K562 (cell line): ENCODE data around the gene DCAF7. TPM values are rescaled to one million over a fixed set of nuclear protein-coding genes. Genes with fewer than 3 reads are reported as not detected.

ENCODE experiments used
- ATAC-seq: fragments of 200-7000 bp; cut with Tn5 transposase; 3 replicates; pipeline ENCODE4 v1.9.1; 2020; ENCODE audit warnings: moderate library complexity
- BruUV-seq: library from RNA; stranded (reverse); fragments of 400-500 nt; replicated peaks from 2 replicates; lab custom pipeline; 2021; lab: Mats Ljungman, UMichigan
- CTCF ChIA-PET: fragments of 300-600 bp; formaldehyde crosslinking; extraction: SDS; loops from one replicate; lab custom pipeline; 2021; ENCODE audit warnings: low intra/inter-chr PET ratio; lab: Yijun Ruan, JAX
- POLR2A ChIA-PET: fragments of 300-600, 350-650 bp; sonication (Branson Sonifier 250); formaldehyde crosslinking; extraction: SDS; loops from one replicate; lab custom pipeline; 2021; ENCODE audit warnings: antibody characterized with exemption, inconsistent platforms; lab: Yijun Ruan, JAX
- DNase-seq, 4 experiments: peaks; one replicate each; pipeline versions ENCODE4 v3.0.0 to v3.0.0-alpha.2; 2011 to 2018; ENCODE audit warnings: low spot score in 3 of 4, mixed read lengths in 3 of 4; ENCODE audit errors: extremely low read depth in 1 of 4
- FAIRE-seq: peaks from 2 replicates; lab custom pipeline; 2011; peaks lifted over from hg19 to GRCh38; lab: Jason Lieb, UNC
- H2AFZ ChIP-seq: 2 replicates; pipeline ENCODE4 v1.6.0; 2011; ENCODE audit warnings: low read depth, low read length, control low read depth, inconsistent platforms
- H3K27ac ChIP-seq: fragments of 200-600 bp; 3 replicates; pipeline ENCODE4 v1.8.0; 2011; ENCODE audit warnings: low read depth, mild to moderate bottlenecking, control low read depth, inconsistent platforms, low read length, moderate library complexity, mixed read lengths; ENCODE audit errors: extremely low read depth
- H3K27me3 ChIP-seq, 2 experiments: fragments of 300-600 bp in 1 of 2; 2 replicates in 1 of 2; 3 replicates in 1 of 2; pipeline versions ENCODE4 v1.6.0 to v1.8.0; 2011; ENCODE audit warnings: inconsistent platforms in 2 of 2, low read length in 2 of 2, mild to moderate bottlenecking in 1 of 2, mixed read lengths in 1 of 2, moderate library complexity in 1 of 2; ENCODE audit not compliant: control insufficient read depth in 2 of 2, insufficient read depth in 2 of 2
- H3K36me3 ChIP-seq: fragments of 300-600 bp; 3 replicates; pipeline ENCODE4 v1.8.0; 2011; ENCODE audit warnings: mild to moderate bottlenecking, low read length, inconsistent platforms; ENCODE audit not compliant: control insufficient read depth, insufficient read depth
- H3K4me1 ChIP-seq, 2 experiments: fragments of 200-600 bp in 1 of 2; replicated peaks in 1 of 2; 2 replicates in 1 of 2; 3 replicates in 1 of 2; pipeline versions ENCODE4 v1.5.1 to v1.8.0; 2011; ENCODE audit warnings: inconsistent platforms in 2 of 2, low read length in 2 of 2, mild to moderate bottlenecking in 1 of 2, mixed read lengths in 1 of 2, moderate library complexity in 1 of 2; ENCODE audit not compliant: control insufficient read depth in 2 of 2, insufficient read depth in 2 of 2
- H3K4me2 ChIP-seq: 2 replicates; pipeline ENCODE4 v1.6.1; 2011; ENCODE audit warnings: low read length, control low read depth, inconsistent platforms, mixed read lengths; ENCODE audit not compliant: insufficient read depth
- H3K4me3 ChIP-seq: fragments of 200-600 bp; sonication (generic), shearing (Covaris generic); 2 replicates; pipeline ENCODE4 v1.5.1; 2016; ENCODE audit warnings: control low read depth, inconsistent platforms
- H3K79me2 ChIP-seq: fragments of 200-600 bp; 3 replicates; pipeline ENCODE4 v1.8.0; 2011; ENCODE audit warnings: low read length, inconsistent platforms; ENCODE audit not compliant: control insufficient read depth, insufficient read depth
- H3K9ac ChIP-seq, 2 experiments: 2 replicates each; pipeline versions ENCODE4 v1.6.0 to v1.6.1; 2011; ENCODE audit warnings: low read depth in 2 of 2, low read length in 2 of 2, control low read depth in 1 of 2, inconsistent platforms in 1 of 2, mild to moderate bottlenecking in 1 of 2, mixed read lengths in 1 of 2; ENCODE audit not compliant: insufficient read depth in 1 of 2
- H3K9me1 ChIP-seq: one replicate; pipeline ENCODE4 v1.6.0; 2011; ENCODE audit warnings: inconsistent platforms, mild to moderate bottlenecking, low read length, moderate library complexity; ENCODE audit not compliant: control insufficient read depth, insufficient read depth
- H3K9me3 ChIP-seq: replicated peaks from 2 replicates; pipeline ENCODE4 v1.5.1; 2011; ENCODE audit warnings: low read depth, low read length, inconsistent platforms; ENCODE audit not compliant: control insufficient read depth, insufficient read depth
- H4K20me1 ChIP-seq: replicated peaks from 2 replicates; pipeline ENCODE4 v1.6.1; 2011; ENCODE audit warnings: low read length, inconsistent platforms, mixed read lengths; ENCODE audit not compliant: control insufficient read depth, insufficient read depth
- CHCHD3 ChIP-seq: fragments of 250-450 bp; sonication (Bioruptor Pico); IDR thresholded peaks from 2 replicates; pipeline ENCODE4 v2.1.2; 2022; ENCODE audit warnings: mild to moderate bottlenecking
- EZH2 ChIP-seq: IDR thresholded peaks from 2 replicates; pipeline ENCODE4 v1.6.1; 2012; ENCODE audit warnings: low read depth, mild to moderate bottlenecking, inconsistent platforms, low read length, borderline replicate concordance
- HMGN3 ChIP-seq: IDR thresholded peaks from 2 replicates; pipeline ENCODE4 v1.6.1; 2011; ENCODE audit warnings: borderline replicate concordance, low read depth, mild to moderate bottlenecking, mixed read lengths, low read length; ENCODE audit not compliant: insufficient read length; ENCODE audit errors: extremely low read depth
- KDM1A ChIP-seq, 2 experiments: fragments of 450-650 bp; IDR thresholded peaks; 2 replicates each; pipeline ENCODE4 v1.6.1; 2016; ENCODE audit warnings: mild to moderate bottlenecking in 2 of 2
- RBM34 ChIP-seq: fragments of 200-400 bp; formaldehyde crosslinking; IDR thresholded peaks from 2 replicates; pipeline ENCODE4 v1.6.1; 2018; ENCODE audit warnings: low read length, borderline replicate concordance; ENCODE audit not compliant: insufficient read depth
- SLC30A9 ChIP-seq: fragments of 250-450 bp; sonication (Bioruptor Pico); IDR thresholded peaks from 2 replicates; pipeline ENCODE4 v1.8.0; 2022; ENCODE audit warnings: mild to moderate bottlenecking, moderate library complexity
- SRSF9 ChIP-seq: fragments of 200-400 bp; formaldehyde crosslinking; IDR thresholded peaks from 2 replicates; pipeline ENCODE4 v1.6.1; 2017; ENCODE audit warnings: low read depth, low read length, borderline replicate concordance
- TSC22D4 ChIP-seq: fragments of 450-650 bp; IDR thresholded peaks from 2 replicates; pipeline ENCODE4 v1.6.1; 2016; ENCODE audit warnings: missing genetic modification characterization, missing biosample characterization, control low read depth
- ZNF143 ChIP-seq: sonication (generic); formaldehyde crosslinking; IDR thresholded peaks from 2 replicates; pipeline ENCODE4 v1.9.0; 2022; ENCODE audit warnings: mild to moderate bottlenecking, missing genetic modification reagents
- ZNF324 ChIP-seq: fragments of 250-450 bp; sonication (Bioruptor Pico); IDR thresholded peaks from 2 replicates; pipeline ENCODE4 v1.4.0; 2020; ENCODE audit warnings: mild to moderate bottlenecking
- WGBS: fragments of 100-300 bp; shearing (Covaris generic); methylation state at CpG from one replicate; pipeline ENCODE4 v1.1.6; 2016; ENCODE audit warnings: low coverage, mixed read lengths; ENCODE audit not compliant: insufficient coverage; ENCODE audit errors: missing lambda C conversion rate; 5-methylcytosine and 5-hydroxymethylcytosine counted together
- in situ Hi-C: fragments of 300-500 bp; cut with MboI; formaldehyde crosslinking; loops from 4 replicates; pipeline ENCODE4 v1.15.0; 2018; ENCODE audit warnings: inconsistent platforms, mixed read lengths
- intact Hi-C: fragments of 100-400 bp; cut with micrococcal nuclease; formaldehyde crosslinking; loops from 2 replicates; pipeline ENCODE4 v1.14.2; 2022
- polyA plus RNA-seq, 8 experiments: library from polyadenylated mRNA; depleted of rRNA in 4 of 8; stranded (reverse) in 5 of 8; unstranded in 3 of 8; fragments of >200 nt; fragmentation: Nextera tagmentation in 2 of 8; fragmentation: Illumina TruSeq in 1 of 8; extraction: Ambion mirVana in 2 of 8; extraction: Trizol in 1 of 8; gene quantifications; 2 replicates each; pipeline versions ENCODE4 v1.2.1 to v1.2.3, GENCODE V29; 2011 to 2014; ENCODE audit warnings: inconsistent platforms in 1 of 8, missing spikeins in 1 of 8
- total RNA-seq, 7 experiments: library from RNA; depleted of rRNA in 6 of 7; stranded (reverse); fragments of >200 nt in 6 of 7; fragmentation: Illumina TruSeq in 2 of 7; extraction: Trizol in 2 of 7; gene quantifications; 2 replicates each; pipeline versions ENCODE4 v1.2.1 to v1.2.3, GENCODE V29; 2011 to 2021; ENCODE audit warnings: low replicate concordance in 1 of 7
- TF ChIP-seq, protein P1 (sequence below): fragments of 450-650 bp; formaldehyde crosslinking; IDR thresholded peaks from 2 replicates; pipeline ENCODE4 v1.4.0; 2020; ENCODE audit warnings: mild to moderate bottlenecking, moderate library complexity

Gene DCAF7
- total and polyA plus RNA-seq, 9 of the 15 experiments (the other 6 are each of a cell fraction or from before 2014, with no cell fraction given) = 30.8 to 123 (median 40.2) TPM

DNA sequence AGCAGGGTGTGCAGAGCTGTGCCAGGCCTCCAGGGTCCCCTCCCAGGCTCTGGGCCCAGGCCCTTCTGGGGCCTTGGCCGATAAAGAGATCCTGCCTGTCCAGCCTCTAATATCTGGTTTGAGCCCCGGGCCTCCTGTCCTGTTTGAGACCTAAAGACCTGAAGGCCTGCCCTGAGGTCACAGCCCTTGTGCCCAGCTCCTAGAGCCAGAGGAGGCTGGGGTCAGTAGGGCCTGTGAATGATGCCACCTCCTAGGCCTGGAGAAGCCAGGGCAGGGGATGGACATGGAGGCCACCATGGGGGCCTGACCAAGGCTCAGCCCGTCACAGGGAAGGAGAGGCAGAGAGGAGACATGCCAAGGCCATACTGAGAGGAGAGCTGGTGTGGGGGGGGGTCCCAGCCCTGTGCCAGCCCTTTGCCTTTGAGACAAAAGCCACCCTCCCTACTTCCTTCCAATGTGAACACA, 19.7 kb upstream of the DCAF7 start:
- H3K4me2 ChIP-seq = no peak overlapping the region
- no TSS peak for BruUV-seq
- H3K79me2 ChIP-seq = no peaks in the 10 kb centered on the region
- in situ Hi-C loops = no loop called here
- no peaks in the 10 kb centered on the region for H3K36me3 ChIP-seq
- no peak overlapping the region for H2AFZ ChIP-seq
- peaks cover 5% of the 10 kb centered on the region for H3K9me1 ChIP-seq
- POLR2A ChIA-PET = interaction anchor here (1.3 to 1.5 kb wide), 2 partner anchors 9 to 21 kb away, joined by 3 to 4 read pairs; partner anchors contain the start of gene DCAF7
- H3K27ac ChIP-seq = no peak overlapping the region
- WGBS = 28% methylated on average over 3 of the region's 3 CpGs
- TF ChIP-seq SRSF9 = no peak
- TF ChIP-seq, protein P1, sequence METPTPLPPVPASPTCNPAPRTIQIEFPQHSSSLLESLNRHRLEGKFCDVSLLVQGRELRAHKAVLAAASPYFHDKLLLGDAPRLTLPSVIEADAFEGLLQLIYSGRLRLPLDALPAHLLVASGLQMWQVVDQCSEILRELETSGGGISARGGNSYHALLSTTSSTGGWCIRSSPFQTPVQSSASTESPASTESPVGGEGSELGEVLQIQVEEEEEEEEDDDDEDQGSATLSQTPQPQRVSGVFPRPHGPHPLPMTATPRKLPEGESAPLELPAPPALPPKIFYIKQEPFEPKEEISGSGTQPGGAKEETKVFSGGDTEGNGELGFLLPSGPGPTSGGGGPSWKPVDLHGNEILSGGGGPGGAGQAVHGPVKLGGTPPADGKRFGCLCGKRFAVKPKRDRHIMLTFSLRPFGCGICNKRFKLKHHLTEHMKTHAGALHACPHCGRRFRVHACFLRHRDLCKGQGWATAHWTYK (CRISPR knock-in tag) = no peak
- no peak for TF ChIP-seq ZNF143
- TF ChIP-seq SLC30A9 (CRISPR knock-in tag) = no peak
- TF ChIP-seq ZNF324 (CRISPR knock-in tag) = no peak
- no peak for TF ChIP-seq EZH2
- TF ChIP-seq RBM34 = no peak
- TF ChIP-seq KDM1A (IDR thresholded peaks at IDR 0.05) = no peak
- TF ChIP-seq TSC22D4 (tag) = no peak
- no peak for TF ChIP-seq HMGN3
- TF ChIP-seq CHCHD3 (CRISPR knock-in tag) = no peak
- TF ChIP-seq, all 486 proteins: peak for 0
- no peak for FAIRE-seq
- H4K20me1 ChIP-seq = peaks cover 10% of the 10 kb centered on the region
- no peak for DNase-seq
- H3K9me3 ChIP-seq = no peaks in the 10 kb centered on the region
- H3K4me3 ChIP-seq = no peak overlapping the region
- H3K4me1 ChIP-seq = peaks cover 0 to 27% of the 10 kb centered on the region in 2 experiments; a peak in 3 of 5 replicates
- H3K27me3 ChIP-seq = peaks cover 8 to 42% of the 10 kb centered on the region in 2 experiments
- CTCF ChIA-PET = no interaction called here
- peak overlapping the region in 1 of 2 experiments; percentile 74; a peak in 1 of 4 replicates for H3K9ac ChIP-seq
- no peak for ATAC-seq
- intact Hi-C loops = no loop called here
